Neuronal stem cell (in vitro differentiated cells): ENCODE results near the gene DGLUCY. TPM values are rescaled to one million over a fixed set of nuclear protein-coding genes. Genes with fewer than 3 reads are reported as not detected.
A peak's percentile ranks its signal among the peaks of the same experiment; 100 is the strongest.

Source experiments
- small RNA-seq: library from polyadenylated mRNA; stranded (forward); fragments of <200 nt; extraction: miRNeasy Mini kit (QIAGEN cat#:217004); gene quantifications from one replicate; pipeline ENCODE3, GENCODE V24; 2013; ENCODE audit not compliant: insufficient read depth

The DGLUCY gene

Small RNAs within 50 kb of the gene (small RNA-seq; reads per million reads assigned to genes)
- gene RNU7-30P (not detected), gene SNORA11B (5.1 reads per million, percentile 21 among the genes with 10 or more reads in this experiment)
